ENCODE data around the gene CCDC183.

CCDC183 gene

DNA sequence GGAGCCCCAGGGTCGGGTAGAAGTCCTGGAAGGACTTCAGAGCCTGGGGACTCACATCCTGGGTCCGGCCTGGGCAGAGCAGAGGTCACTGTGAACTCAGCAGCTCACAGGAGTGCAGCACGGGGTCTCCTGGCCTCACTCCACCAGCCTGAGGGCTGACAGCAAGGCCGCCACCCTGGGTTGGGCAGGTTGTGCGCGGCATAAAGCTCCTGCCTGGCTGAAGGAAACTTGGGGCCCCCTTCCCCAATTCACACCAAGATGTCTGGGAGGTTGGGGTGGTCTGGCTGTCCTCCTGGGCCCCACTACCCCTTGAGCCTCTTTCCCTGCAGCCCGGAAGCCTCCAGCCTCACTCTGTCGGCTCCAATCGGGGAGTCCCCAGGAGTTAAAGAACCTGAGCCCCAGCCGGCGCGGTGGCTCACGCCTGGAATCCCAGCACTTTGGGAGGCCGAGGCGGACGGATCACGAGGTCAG is 33.9 kb upstream of the CCDC183 start:
- H4K20me1 ChIP-seq (ENCODE audit: insufficient read depth, low read length, poor library complexity, severe bottlenecking), result no peaks in the 10 kb centered on the region
- H3K4me3 ChIP-seq (ENCODE audit: low read length, poor library complexity, severe bottlenecking), result no peak overlapping the region
- no peaks in the 10 kb centered on the region for H3K36me3 ChIP-seq (ENCODE audit: insufficient read depth, low read length)
- no peaks in the 10 kb centered on the region for H3K79me2 ChIP-seq (ENCODE audit: insufficient read depth, low read length)
- H3K27me3 ChIP-seq (ENCODE audit: insufficient read depth, low read length, poor library complexity, severe bottlenecking), result no peaks in the 10 kb centered on the region
- H2AFZ ChIP-seq (ENCODE audit: low read length), result no peak overlapping the region
- no peaks in the 10 kb centered on the region for H3K4me1 ChIP-seq (ENCODE audit: insufficient read depth, low read length, poor library complexity, severe bottlenecking)
- no peak overlapping the region for H3K4me2 ChIP-seq (ENCODE audit: low read depth, low read length, poor library complexity, severe bottlenecking)
- H3K9me2 ChIP-seq (replicated peaks; ENCODE audit: low read depth, low read length), result no peaks in the 10 kb centered on the region
- no peaks in the 10 kb centered on the region for H3K9me3 ChIP-seq (ENCODE audit: insufficient read depth, low read depth, low read length)
- no peak overlapping the region for H3K9ac ChIP-seq (ENCODE audit: low read depth, low read length, poor library complexity, severe bottlenecking)
- TF ChIP-seq EZH2phosphoT487 (IDR thresholded peaks at IDR 0.05; ENCODE audit: borderline replicate concordance), result no peak
- TF ChIP-seq, protein P1, sequence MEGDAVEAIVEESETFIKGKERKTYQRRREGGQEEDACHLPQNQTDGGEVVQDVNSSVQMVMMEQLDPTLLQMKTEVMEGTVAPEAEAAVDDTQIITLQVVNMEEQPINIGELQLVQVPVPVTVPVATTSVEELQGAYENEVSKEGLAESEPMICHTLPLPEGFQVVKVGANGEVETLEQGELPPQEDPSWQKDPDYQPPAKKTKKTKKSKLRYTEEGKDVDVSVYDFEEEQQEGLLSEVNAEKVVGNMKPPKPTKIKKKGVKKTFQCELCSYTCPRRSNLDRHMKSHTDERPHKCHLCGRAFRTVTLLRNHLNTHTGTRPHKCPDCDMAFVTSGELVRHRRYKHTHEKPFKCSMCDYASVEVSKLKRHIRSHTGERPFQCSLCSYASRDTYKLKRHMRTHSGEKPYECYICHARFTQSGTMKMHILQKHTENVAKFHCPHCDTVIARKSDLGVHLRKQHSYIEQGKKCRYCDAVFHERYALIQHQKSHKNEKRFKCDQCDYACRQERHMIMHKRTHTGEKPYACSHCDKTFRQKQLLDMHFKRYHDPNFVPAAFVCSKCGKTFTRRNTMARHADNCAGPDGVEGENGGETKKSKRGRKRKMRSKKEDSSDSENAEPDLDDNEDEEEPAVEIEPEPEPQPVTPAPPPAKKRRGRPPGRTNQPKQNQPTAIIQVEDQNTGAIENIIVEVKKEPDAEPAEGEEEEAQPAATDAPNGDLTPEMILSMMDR (conservative IDR thresholded peaks at IDR 0.05; ENCODE audit: low read length), result no peak
- no peaks in the 10 kb centered on the region for H3F3A ChIP-seq (ENCODE audit: low read depth)

DNA sequence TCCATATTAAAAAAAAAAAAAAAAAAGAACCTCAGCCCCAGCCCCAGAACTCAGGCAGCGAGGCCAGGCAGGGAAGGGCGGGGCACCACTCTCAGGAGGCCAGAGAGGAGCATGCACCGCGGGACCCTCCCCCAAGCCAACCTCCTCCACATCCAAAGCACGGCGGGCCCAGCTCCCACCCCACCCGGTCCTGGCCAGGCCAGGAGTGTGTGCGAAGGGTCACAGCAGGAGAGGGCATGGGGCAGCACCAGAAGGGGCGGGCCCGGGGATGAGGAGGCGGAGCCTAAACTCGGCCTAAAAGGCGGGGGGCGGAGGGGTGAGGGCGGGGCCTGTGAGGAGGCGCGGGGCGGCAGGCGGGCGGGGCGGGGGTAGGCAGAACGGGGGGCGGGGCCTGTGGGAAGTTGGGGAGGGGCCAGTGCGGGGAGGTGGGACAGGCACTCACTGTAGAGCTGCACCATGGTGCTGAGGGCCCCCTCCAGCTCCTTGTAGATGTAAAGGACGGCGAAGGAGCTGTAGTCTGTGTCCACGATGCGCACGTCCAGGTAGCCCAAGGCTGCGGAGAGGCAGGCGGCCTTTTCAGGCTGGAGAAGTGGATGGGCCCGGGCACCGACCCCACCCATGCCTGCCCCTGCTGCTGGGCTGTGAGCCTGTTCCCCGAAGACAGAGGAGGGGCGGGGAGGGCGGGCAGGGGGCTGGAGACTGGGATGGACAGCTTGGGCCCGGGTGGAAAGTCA is 33.1 kb upstream of the CCDC183 start:
- TF ChIP-seq, protein P1 (conservative IDR thresholded peaks at IDR 0.05; ENCODE audit: low read length), result no peak
- no peak for TF ChIP-seq EZH2phosphoT487 (IDR thresholded peaks at IDR 0.05; ENCODE audit: borderline replicate concordance)
- no peaks in the 10 kb centered on the region for H4K20me1 ChIP-seq (ENCODE audit: insufficient read depth, low read length, poor library complexity, severe bottlenecking)
- H3K27me3 ChIP-seq (ENCODE audit: insufficient read depth, low read length, poor library complexity, severe bottlenecking), result no peaks in the 10 kb centered on the region
- H3K79me2 ChIP-seq (ENCODE audit: insufficient read depth, low read length), result no peaks in the 10 kb centered on the region
- H3K4me1 ChIP-seq (ENCODE audit: insufficient read depth, low read length, poor library complexity, severe bottlenecking), result no peaks in the 10 kb centered on the region
- H3K9me3 ChIP-seq (ENCODE audit: insufficient read depth, low read depth, low read length), result no peaks in the 10 kb centered on the region
- H3F3A ChIP-seq (ENCODE audit: low read depth), result no peaks in the 10 kb centered on the region
- no peak overlapping the region for H3K4me2 ChIP-seq (ENCODE audit: low read depth, low read length, poor library complexity, severe bottlenecking)
- H3K4me3 ChIP-seq (ENCODE audit: low read length, poor library complexity, severe bottlenecking), result no peak overlapping the region
- no peaks in the 10 kb centered on the region for H3K36me3 ChIP-seq (ENCODE audit: insufficient read depth, low read length)
- H2AFZ ChIP-seq (ENCODE audit: low read length), result no peak overlapping the region
- H3K9ac ChIP-seq (ENCODE audit: low read depth, low read length, poor library complexity, severe bottlenecking), result no peak overlapping the region
- H3K9me2 ChIP-seq (replicated peaks; ENCODE audit: low read depth, low read length), result no peaks in the 10 kb centered on the region

DNA sequence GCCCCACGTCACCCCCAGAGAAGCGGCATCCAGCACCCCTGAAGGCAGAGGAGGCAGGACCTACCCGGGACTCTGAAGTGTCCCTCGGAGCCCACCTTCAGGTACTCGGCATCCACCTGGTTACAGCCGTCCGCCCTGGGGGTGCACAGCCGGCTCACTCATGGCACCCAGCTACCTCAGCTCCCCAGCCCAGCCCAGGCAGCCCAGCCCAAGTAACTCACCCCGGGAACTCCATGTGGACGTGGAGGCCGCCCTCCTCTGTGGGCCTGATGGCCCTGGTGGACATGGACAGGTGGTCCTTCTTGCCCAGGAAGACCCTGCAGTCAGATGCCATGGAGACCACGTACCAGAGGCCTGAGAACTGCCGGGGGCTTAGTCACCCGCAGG is 32.5 kb upstream of the CCDC183 start:
- no peak overlapping the region for H3K4me2 ChIP-seq (ENCODE audit: low read depth, low read length, poor library complexity, severe bottlenecking)
- H3K27me3 ChIP-seq (ENCODE audit: insufficient read depth, low read length, poor library complexity, severe bottlenecking), result no peaks in the 10 kb centered on the region
- H3K79me2 ChIP-seq (ENCODE audit: insufficient read depth, low read length), result no peaks in the 10 kb centered on the region
- H3K4me3 ChIP-seq (ENCODE audit: low read length, poor library complexity, severe bottlenecking), result no peak overlapping the region
- H3K9ac ChIP-seq (ENCODE audit: low read depth, low read length, poor library complexity, severe bottlenecking), result no peak overlapping the region
- no peaks in the 10 kb centered on the region for H3K9me3 ChIP-seq (ENCODE audit: insufficient read depth, low read depth, low read length)
- no peaks in the 10 kb centered on the region for H3K4me1 ChIP-seq (ENCODE audit: insufficient read depth, low read length, poor library complexity, severe bottlenecking)
- H3K36me3 ChIP-seq (ENCODE audit: insufficient read depth, low read length), result no peaks in the 10 kb centered on the region
- H2AFZ ChIP-seq (ENCODE audit: low read length), result no peak overlapping the region
- TF ChIP-seq, protein P1 (conservative IDR thresholded peaks at IDR 0.05; ENCODE audit: low read length), result no peak
- TF ChIP-seq EZH2phosphoT487 (IDR thresholded peaks at IDR 0.05; ENCODE audit: borderline replicate concordance), result no peak
- H3F3A ChIP-seq (ENCODE audit: low read depth), result no peaks in the 10 kb centered on the region
- H3K9me2 ChIP-seq (replicated peaks; ENCODE audit: low read depth, low read length), result no peaks in the 10 kb centered on the region
- no peaks in the 10 kb centered on the region for H4K20me1 ChIP-seq (ENCODE audit: insufficient read depth, low read length, poor library complexity, severe bottlenecking)
